ENCODE measurements around the gene SKA1. TPM values are rescaled to one million over a fixed set of nuclear protein-coding genes. Genes with fewer than 3 reads are reported as not detected.
"Not testable (repeated sequence)": the region's sequence is repeated elsewhere in the genome, so short reads cannot be mapped to it uniquely, and the experiment has no call there.

Gene SKA1
- total RNA-seq, 1 experiment from 2014 or later, result 60.9 TPM

GRCh38 chr18:50393802-50394201 is 19.0 kb downstream of the SKA1 start:
- no peak for DNase-seq (ENCODE audit: extremely low read depth, low read depth)

GRCh38 chr18:50395093-50395492 is 20.2 kb downstream of the SKA1 start:
- DNase-seq (ENCODE audit: extremely low read depth, low read depth), result no peak

- DNase-seq (ENCODE audit: extremely low read depth, low read depth), result no peak
Measured at GRCh38 chr18:50396005-50396660, 21.3 kb downstream of the SKA1 start.

GRCh38 chr18:50397023-50397422 is 22.2 kb downstream of the SKA1 start:
- no peak for DNase-seq (ENCODE audit: extremely low read depth, low read depth)

DNA sequence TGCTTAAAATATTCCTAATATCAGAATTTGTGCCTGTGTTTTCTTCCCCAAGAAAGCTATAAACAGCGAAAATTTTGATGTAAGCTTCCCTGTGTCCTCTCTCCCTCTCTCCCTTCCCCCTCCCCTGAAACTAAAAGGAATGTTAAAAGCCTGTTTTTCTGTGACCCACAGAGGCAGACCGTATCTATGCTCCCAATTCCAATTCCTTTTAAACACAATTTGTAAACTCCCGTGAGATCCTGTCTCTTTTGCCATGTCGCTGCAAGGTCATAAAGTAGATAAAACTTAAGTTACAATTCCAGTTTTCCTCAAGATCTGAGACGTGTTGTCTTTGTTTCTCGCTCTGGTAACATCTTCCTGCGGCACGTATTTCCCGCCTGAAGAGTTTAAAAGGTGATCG is 23.3 kb downstream of the SKA1 start:
- no peak for DNase-seq (ENCODE audit: extremely low read depth, low read depth)

GRCh38 chr18:50398947-50399346 is 24.1 kb downstream of the SKA1 start:
- DNase-seq (ENCODE audit: extremely low read depth, low read depth), result no peak

DNA sequence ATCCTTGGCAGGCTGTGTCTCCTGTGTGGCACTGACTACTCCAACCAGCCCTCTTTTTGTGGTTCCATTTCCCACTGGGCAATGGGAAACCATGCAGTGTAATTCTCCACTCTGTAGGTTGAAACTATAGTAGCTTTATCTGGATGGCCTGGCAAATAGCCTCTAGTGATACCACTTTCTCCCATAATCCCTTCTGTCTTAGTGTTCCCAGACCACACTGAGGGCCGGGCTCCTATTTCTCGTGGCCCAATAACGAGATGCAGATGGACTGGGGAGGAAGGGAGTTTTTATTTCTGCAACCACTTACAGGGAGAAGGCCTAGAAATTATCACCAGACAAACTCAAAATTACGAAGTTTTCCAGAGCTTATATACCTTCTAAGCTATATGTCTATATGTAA is 24.7 kb downstream of the SKA1 start:
- no peak for DNase-seq (ENCODE audit: extremely low read depth, low read depth)

- not testable (repeated sequence) for DNase-seq (ENCODE audit: extremely low read depth, low read depth)
Measured at GRCh38 chr18:50400438-50400837, 25.6 kb downstream of the SKA1 start.

DNA sequence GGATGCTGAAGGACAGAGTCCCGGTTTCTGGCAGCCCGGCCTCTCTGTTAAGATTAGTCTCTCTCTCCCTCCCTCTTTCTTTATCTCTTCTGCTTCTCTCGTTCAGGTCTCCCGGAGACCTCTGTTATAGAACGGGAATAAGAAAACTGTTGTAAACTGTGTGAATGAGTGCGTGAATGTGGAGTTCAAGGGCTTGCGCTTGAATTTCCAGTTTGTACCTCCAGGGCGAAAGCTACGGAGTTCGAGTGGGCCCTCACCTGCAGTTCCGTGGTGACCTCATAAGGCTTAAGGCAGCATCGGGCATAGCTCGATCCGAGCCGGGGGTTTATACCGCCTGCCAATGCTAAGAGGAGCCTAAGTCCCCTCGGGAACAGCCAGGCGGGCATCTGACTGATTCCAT is 26.4 kb downstream of the SKA1 start:
- no peak for DNase-seq (ENCODE audit: extremely low read depth, low read depth)

DNA sequence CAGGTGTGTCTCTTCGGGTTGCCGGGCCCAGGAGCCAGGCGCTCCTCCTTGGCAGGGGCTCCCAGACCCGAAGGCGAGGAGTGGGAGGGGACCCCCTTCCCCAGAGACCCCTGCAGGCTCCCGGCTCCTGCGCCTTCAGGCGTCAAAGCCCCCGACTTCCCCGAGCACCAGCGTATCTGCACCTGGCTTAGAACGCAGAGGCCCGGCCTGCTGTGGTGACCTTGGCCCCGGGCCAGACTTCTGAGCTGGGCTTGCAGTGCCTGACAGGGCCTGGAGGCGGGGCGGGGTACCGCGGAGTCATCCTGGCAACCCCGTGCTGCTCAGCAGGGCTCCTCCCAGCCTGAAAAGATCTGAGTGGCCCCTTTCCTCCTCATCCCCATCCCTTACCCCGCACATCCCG is 27.0 kb downstream of the SKA1 start:
- DNase-seq (ENCODE audit: extremely low read depth, low read depth), result peak; percentile 11

- DNase-seq (ENCODE audit: extremely low read depth, low read depth), result not testable (repeated sequence)
Measured at GRCh38 chr18:50404752-50405581, 30.1 kb downstream of the SKA1 start.

GRCh38 chr18:50405582-50406271 is 30.9 kb downstream of the SKA1 start:
- no peak for DNase-seq (ENCODE audit: extremely low read depth, low read depth)

- no peak for DNase-seq (ENCODE audit: extremely low read depth, low read depth)
Measured at GRCh38 chr18:50409236-50409635, 34.4 kb downstream of the SKA1 start.

DNA sequence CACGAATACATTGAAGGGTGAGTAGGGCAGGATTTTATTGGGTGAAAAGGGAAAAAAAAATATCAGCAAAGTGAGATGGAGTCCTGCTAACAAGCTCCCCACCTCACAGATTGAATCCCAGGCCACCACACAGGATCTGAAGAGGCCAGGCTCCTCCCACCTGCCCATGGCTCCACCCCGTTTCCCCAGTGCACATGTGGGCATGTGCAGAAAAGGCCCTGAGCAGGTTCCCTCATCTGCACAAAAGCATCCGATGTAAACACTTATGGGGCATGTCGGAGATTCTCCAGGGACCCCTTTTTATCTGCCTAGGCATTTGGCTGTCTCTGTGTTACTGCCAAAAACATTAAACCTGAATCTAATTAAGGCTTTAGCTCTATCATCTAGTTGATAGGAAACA is 35.2 kb downstream of the SKA1 start:
- DNase-seq (ENCODE audit: extremely low read depth, low read depth), result no peak

- DNase-seq (ENCODE audit: extremely low read depth, low read depth), result no peak
Measured at GRCh38 chr18:50410894-50411293, 36.0 kb downstream of the SKA1 start.

- not testable (repeated sequence) for DNase-seq (ENCODE audit: extremely low read depth, low read depth)
Measured at GRCh38 chr18:50416832-50417231, 42.0 kb downstream of the SKA1 start.

- not testable (repeated sequence) for DNase-seq (ENCODE audit: extremely low read depth, low read depth)
Measured at GRCh38 chr18:50417705-50418104, 42.9 kb downstream of the SKA1 start.

GRCh38 chr18:50418650-50419049 is 43.8 kb downstream of the SKA1 start:
- DNase-seq (ENCODE audit: extremely low read depth, low read depth), result no peak

GRCh38 chr18:50422286-50422898 is 47.5 kb downstream of the SKA1 start:
- no peak for DNase-seq (ENCODE audit: extremely low read depth, low read depth)

GRCh38 chr18:50424877-50425690 is 50.2 kb downstream of the SKA1 start:
- DNase-seq (ENCODE audit: extremely low read depth, low read depth), result no peak
